Astrocyte of the cerebellum (primary cell): ENCODE results near the gene MYZAP.
A peak's percentile ranks its signal among the peaks of the same experiment; 100 is the strongest.

Experiments
- DNase-seq: peaks from one replicate; pipeline ENCODE4 v3.0.0-alpha.2; 2011; ENCODE audit warnings: low read depth
- H3K4me3 ChIP-seq: 2 replicates; pipeline ENCODE4 v1.5.1; 2011; ENCODE audit warnings: mild to moderate bottlenecking, low read depth, low read length, moderate library complexity
- CTCF ChIP-seq: IDR thresholded peaks from 2 replicates; pipeline ENCODE4 v1.5.1; 2012; ENCODE audit warnings: low read length, low read depth, moderate library complexity, mild to moderate bottlenecking; ENCODE audit errors: missing control alignments
- in situ Hi-C: cut with HindIII; loops from 2 replicates; pipeline ENCODE4 v1.10.0; 2017; ENCODE audit warnings: low sequenced_read_pairs

MYZAP gene

GRCh38 chr15:57591822-57592367, at the start of gene MYZAP:
MYZAP (plus strand) TSS chr15:57591904; CDS start chr15:57592035, 131 bp downstream.
- peak within 1 kb of the TSS; percentile 41 for H3K4me3 ChIP-seq
- no peak for TF ChIP-seq CTCF
- DNase-seq: no peak
- in situ Hi-C loops: no loop called here

GRCh38 chr15:57542505-57542817, 49.2 kb upstream of the MYZAP start:
- in situ Hi-C loops: no loop called here
- H3K4me3 ChIP-seq: no peak overlapping the region
- DNase-seq: no peak
- TF ChIP-seq CTCF: no peak

DNA sequence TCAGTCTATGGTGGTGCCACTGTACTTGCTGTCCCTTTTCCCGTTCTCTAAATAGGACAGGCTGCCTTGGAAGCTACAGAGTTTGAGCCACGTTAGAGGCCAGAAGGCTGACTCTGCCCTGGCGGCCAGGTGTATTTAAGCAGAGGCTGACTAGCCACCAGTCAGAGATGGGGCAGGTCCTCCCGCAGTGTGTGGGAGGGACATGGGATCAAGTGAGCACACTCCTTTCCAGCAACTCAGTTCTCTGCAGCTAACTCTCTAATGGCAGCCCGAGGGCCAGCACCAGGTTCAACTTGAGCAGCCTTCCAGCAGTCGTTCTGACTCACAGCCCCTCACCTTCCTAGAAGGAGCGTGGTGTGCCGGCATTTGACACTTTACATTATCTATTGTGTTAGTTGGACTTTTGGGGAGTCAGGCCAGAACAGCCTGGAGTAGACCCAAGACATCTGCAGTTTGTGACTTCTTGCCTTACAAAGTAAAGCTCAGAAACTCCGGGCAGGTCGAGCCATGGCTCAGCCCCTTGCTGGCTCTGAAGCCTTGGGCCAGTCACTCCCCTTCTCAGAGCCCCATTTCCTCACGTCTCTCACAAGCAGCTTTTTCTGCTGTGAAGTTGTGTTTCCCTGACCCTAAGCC, 46.7 kb upstream of the MYZAP start:
- no peak for TF ChIP-seq CTCF
- DNase-seq: no peak
- in situ Hi-C loops: no loop called here
- no peak overlapping the region for H3K4me3 ChIP-seq

DNA sequence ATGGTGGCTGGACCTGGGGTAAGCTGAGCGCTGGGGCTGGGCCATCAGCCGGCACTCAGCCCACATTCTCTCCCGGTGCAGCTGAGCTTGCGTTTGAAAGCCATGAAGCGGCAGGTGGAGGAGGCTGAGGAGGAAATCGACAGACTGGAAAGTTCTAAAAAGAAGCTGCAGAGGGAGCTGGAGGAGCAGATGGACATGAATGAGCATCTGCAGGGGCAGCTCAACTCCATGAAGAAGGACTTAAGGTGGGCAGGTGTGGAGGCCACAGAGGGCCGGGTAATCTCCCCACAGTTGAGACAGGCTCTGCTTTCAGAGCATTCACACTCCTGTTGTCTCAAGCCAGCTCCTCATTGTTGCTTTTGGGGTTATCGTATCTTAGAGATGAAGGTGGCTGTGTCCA, 45.7 kb upstream of the MYZAP start:
- peak; percentile 2 for TF ChIP-seq CTCF
- H3K4me3 ChIP-seq: no peak overlapping the region
- DNase-seq: no peak
- in situ Hi-C loops: no loop called here

DNA sequence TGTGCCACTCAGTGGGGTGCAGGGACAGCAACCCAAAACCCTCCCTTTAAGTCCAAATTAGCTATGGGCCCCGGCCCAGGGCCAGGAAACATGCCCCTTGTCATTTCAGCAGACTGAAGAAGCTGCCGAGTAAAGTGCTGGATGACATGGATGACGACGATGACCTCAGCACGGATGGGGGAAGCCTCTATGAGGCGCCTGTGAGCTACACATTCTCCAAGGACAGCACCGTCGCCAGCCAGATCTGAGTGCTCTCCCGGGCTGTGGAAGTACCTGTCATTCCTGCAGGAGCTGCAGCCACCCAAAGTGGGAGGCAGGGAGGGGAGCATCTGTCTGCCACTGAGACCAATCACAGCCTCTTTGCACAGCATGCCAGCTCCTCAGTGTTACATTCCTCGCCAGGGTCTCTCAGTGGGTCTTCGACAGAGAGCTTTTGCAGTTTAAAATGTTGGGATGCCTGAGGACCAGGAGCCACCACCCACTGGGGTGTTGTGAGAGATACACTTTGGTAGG, 44.4 kb upstream of the MYZAP start:
- in situ Hi-C loops: no loop called here
- TF ChIP-seq CTCF: no peak
- no peak for DNase-seq
- H3K4me3 ChIP-seq: no peak overlapping the region

GRCh38 chr15:57548351-57548750, 43.4 kb upstream of the MYZAP start:
- in situ Hi-C loops: no loop called here
- no peak overlapping the region for H3K4me3 ChIP-seq
- DNase-seq: no peak
- TF ChIP-seq CTCF: no peak

DNA sequence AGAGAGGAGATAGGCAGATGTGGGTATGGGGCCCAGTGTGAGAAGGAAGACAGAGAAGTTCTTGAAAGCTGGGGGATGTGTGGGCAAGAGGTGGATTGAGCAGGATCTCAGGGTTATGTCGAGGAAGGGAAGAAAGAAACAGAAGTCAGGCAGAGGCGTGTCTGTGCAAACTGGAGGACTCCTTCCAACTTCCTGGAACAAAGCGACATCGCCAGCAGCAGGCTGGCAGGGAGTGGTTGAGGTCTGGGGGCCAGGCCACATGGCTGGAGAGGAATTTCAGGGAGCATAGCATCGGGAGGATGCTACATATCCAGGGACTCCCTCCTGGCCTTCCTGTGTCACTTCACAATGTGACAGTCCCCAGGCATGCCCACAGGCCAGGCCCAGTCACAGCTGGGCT, 42.9 kb upstream of the MYZAP start:
- no peak for TF ChIP-seq CTCF
- DNase-seq: no peak
- in situ Hi-C loops: no loop called here
- H3K4me3 ChIP-seq: no peak overlapping the region
